DMS79 (cell line): ENCODE measurements around the gene SEPSECS.

ENCODE experiments used
- DNase-seq: peaks from one replicate; lab custom pipeline; 2025; lab: John Stamatoyannopoulos, UW

Gene SEPSECS

GRCh38 chr4:25155947-25156346, 4.3 kb downstream of the SEPSECS start:
- DNase-seq: no peak

DNA sequence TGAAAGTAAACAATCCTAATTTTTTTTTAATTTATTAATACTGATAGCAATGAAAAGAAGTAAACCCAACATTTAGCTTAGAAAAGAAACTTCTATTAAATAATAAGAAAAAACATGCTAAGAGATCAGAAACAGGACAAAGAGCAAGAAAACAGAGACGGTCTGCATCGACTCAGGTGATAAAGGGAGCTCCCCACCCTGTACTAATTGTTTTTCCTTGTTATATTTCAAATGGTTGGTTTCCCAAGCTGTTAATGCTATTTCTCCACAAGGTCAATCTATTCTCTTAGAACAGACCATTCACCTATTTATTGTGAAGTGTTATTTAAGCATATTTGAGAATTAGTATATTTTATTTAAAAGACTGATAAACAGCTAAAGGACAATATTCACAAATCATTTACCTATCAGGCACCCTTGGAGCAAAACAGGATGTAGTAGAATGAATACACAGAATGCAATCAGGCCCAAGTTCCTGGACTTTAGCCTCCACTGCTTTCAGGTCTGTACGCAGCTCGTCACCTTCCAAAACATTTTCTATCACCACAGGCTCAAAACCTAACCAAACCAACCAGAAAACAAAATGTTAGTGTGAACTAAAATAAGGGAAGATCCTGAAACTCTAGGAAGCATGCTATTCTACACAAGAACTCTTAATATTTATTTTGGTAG, 5.5 kb downstream of the SEPSECS start:
- DNase-seq: no peak

GRCh38 chr4:25146076-25146475, 14.2 kb downstream of the SEPSECS start:
- no peak for DNase-seq

- no peak for DNase-seq
These were observed 15.3 kb downstream of the SEPSECS start for GRCh38 chr4:25144870-25145481.

- no peak for DNase-seq
These were observed 17.8 kb downstream of the SEPSECS start for GRCh38 chr4:25142468-25142867.

DNA sequence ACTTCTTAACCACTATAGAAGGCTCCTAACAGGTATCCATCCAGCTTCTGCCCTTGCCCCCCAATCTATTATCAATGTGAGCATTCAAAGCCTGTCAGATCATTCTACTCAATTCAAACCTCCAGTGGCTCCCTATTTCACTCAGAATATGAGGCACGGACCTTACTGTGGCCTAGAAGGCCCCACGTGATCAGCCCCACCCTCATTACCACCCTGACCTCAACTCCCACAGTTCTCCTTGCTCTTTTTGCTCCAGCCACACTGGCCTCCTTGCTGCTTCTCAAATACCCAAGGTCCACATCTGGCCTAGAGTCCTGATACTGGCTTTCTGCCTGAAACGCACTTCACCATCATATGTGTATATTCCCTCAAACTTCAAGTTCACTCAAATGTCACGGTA, 18.7 kb downstream of the SEPSECS start:
- no peak for DNase-seq

- no peak for DNase-seq
These were observed 27.1 kb downstream of the SEPSECS start for GRCh38 chr4:25133132-25133531.

DNA sequence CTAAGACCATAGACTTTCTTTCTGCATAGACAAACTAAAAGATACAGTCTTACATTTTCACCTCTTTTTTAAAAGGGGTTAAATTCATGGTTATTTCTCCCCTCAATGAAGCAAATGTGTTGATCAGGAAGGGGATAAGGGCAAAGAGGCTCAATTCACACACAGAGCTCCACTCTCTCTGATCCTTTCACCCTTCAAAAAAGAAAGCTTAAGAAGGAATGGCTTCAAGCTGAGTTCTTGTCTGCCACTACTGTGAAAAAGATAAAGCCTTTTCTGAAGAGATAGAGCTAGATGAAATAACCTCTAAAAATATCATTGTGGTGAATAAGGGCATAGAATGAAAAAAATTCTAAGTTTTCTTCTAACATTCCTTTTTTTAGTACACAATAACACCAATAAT, 28.3 kb downstream of the SEPSECS start:
- no peak for DNase-seq

GRCh38 chr4:25131381-25131780, 28.9 kb downstream of the SEPSECS start:
- DNase-seq: no peak

DNA sequence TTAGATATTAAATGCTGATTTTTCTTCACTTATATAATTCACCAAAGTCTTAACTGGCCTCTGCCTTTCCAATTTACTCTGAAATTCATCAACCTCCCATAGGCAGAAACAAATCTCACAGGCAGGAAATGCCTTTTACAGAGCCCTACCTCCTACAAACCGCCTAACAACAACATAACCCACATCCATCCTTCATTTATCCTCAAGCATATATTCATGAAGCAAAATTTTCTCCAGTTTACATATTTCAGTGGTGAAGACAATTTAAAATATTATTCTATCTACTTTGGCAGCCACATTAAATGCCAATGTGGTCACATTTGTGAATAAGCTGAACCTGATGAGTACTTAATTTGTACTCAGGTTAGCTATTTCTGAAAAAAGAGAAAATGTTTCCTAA, 30.3 kb downstream of the SEPSECS start:
- no peak for DNase-seq

DNA sequence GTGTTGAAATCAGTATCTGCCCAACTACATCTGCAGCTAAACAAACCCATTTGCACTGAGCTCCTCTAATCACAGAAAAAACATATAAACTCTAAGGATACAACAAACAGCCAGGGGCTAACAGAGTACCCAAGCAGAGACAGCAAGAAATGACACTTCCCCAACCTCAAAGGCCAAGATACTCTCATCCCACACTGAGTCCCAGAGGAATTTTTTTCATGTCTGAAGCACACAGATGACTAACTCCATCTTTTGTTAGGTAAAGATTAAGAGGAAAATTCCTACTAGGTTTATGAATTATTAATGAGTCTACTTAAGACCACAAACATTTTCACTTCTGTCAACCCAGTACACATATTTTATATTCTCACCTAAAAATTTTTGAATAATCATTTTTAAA, 31.6 kb downstream of the SEPSECS start:
- DNase-seq: no peak

DNA sequence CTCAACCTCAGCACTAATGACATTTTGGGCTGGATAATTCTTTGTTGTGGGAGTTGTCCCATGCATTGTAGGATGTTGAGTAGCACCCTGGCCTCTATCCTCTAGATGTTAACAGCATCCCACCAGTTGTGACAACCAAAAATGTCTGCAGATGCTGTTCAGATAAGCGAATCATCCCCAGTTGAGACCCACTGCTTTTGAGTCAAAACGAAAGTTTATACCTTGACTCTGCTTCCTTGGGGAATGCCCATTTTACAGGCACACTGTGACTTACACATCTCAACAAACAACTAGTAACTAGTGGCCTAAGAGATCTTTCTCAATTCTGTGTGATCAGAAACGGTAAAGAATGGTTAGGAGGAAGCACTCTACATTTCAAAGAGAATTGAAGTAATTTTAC, 37.0 kb downstream of the SEPSECS start:
- DNase-seq: no peak

DNA sequence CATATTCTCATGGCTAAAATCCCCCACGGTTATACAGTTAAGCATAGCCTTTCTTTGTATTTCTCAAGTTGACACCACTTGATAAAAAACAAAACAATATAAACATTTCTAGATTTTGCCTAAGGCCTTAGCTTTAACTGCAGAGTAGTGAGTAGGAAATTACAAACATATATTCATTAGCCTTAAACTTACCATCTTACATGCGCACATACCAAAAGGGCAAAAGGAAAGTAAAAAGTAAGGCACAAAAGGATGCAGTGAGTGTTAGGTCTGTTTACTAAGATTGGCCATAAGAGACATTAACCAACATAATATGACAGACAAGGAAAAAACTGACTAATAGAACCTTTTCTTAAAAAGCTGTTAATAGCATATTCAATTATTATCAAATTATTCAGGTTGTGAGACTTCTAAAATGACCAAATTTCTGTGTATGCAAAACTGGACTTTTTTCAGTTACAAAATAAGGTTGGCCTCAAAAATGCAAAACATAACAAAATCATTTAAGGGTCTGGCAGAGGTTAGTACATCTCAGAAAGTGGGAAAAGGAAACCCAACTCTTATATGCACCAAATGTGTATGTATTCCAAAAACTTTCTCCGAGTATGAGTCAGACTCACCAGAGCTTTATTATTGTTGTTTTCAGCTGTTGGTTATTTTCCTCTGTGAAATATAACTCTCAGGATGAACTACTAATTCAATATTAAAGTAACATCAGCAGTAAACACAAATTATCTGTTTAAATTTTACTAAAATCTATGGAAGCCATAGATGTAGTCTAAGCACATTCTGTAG, 39.9 kb downstream of the SEPSECS start:
- DNase-seq: no peak

- no peak for DNase-seq
These were observed 42.4 kb downstream of the SEPSECS start for GRCh38 chr4:25117716-25118472.

DNA sequence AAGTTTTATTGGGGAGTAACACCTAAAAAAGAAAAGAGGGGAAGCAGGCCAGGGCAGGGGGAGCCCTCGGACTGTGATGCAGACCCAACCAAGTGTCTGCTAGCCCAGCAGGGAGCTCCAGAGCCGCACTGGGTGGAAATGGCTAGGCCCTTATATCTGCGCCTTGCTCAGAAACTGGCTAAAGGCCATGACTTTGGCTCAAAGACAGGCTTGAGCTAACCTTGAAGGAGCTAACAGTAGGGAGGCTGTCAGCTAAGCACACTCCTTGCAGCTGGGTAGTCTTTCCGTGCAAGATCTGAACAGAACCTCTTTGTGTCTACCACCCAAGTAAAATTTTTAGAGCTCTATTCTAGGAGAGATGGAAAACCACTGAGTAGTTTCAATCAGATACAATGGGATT, 43.0 kb downstream of the SEPSECS start:
- peak; percentile 64 for DNase-seq

DNA sequence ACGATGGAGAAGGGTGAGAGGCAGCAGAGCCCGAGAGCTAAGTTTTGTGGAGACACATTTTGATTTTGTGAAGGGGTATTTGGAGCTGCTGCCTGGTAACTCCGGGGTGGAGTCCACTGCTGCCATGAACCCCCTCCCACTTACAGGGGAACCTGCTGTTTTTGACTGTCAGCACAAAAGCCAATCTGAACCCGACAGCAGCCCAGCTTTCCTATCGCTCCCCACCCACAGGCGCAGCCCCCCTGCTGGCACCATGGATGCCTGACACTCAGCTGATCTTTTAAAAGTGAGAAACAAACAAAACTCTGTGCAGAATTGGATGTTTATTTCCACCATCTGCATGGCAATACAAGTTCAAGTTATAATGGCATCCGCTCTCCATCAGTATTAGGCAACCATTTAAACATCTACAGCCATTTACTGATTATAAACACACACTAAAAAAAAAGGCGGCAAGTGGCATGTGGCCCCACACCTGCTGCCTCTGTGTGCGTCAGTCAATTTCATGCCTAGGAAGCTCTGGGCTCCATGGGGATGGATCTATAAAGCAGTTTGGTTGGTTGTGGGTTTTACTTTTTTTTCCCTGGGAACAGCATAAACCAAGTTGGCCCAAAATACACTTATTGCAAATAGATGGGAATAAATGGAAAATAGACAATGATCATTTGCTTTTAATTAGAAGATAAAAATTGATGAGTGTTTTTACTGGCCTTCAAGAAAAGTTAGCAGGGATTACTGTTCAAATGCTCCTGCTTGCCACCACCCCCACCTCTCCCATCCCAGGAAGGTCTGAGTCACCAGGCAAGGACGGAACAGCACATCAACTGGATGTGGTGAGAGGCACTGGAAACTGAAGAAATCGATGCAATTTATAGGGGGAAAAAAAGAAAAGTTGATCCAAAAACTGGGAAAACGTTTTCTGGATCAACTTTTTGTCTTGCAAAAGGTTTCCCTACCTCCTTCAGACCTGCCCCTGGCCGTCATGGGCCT, 46.0 kb downstream of the SEPSECS start:
- no peak for DNase-seq

DNA sequence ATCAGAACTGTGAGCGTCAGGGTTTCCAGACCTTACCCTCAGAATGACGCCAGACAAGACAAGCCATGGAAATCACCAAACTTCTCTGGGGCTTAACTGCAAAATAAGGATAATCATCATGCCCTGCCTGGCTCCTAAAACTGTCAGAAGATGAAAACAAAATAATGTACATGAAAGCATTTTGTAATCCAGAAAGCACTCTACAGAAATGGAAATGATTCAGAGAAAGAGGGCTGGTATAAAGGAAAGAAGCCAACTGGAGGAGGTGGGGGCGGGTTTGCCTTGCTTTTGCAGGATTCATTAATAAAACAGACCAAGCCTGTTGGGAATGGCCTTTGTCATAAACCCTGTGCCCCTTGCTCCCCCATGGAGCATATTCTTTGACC, 47.3 kb downstream of the SEPSECS start:
- no peak for DNase-seq

- DNase-seq: peak; percentile 56
These were observed 47.8 kb downstream of the SEPSECS start for GRCh38 chr4:25112366-25112994.

GRCh38 chr4:25111648-25112196, 48.5 kb downstream of the SEPSECS start:
- no peak for DNase-seq

DNA sequence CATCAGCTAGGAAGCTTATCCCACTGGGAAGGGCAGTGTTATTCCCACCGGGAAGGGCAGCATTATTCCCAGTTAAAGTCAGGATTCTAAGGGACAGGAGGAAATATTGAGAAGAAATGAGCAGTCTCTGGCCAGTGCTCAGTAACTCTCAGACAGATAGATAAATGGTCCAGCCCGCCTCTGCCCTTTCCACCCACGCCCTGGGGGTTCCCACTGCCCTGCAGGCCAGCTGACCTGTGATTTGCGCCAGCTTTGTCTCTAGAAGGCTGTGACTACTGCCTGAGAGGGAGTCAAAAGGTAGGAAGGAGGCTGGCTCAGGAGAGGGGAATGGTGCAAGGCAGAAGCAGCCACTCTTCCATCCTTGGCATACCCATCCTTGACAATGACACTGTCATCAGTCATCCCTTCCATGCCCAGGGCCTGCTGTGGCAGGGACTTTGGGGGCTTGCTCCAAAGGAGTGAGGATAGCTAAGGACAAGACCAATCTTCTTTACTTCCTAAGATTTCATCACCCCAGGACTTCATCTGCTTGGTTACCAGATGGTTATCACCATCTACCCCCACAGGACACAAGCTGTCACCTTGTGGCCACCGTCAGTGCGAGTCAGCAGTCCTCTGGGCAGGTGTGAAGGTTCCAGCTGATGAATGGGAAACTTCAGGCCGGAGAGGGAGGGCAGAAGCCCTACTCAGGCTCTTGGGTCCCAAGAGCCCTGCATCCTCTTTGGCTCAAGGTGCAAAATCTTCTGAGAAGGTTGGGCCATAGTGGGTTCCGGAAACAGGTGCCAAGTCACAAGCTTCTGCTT, 49.5 kb downstream of the SEPSECS start:
- no peak for DNase-seq
